WTC11 (cell line): ENCODE results near the gene RTN3. TPM values are rescaled to one million over a fixed set of nuclear protein-coding genes. Genes with fewer than 3 reads are reported as not detected.

ENCODE experiments used
- ATAC-seq: fragments of 200-7000 bp; cut with Tn5 transposase; 2 replicates; pipeline ENCODE4 v1.10.0; 2021; ENCODE audit warnings: mild to moderate bottlenecking, moderate library complexity
- CTCF ChIA-PET: fragments of 300-600 bp; sonication (Branson Sonifier 250); formaldehyde crosslinking; loops from one replicate; lab custom pipeline; 2021; ENCODE audit warnings: antibody characterized with exemption; lab: Charles Lee
- POLR2A ChIA-PET: fragments of 350-600 bp; sonication (Branson Sonifier 250); formaldehyde crosslinking; loops from one replicate; lab custom pipeline; 2021; ENCODE audit warnings: antibody characterized with exemption; lab: Charles Lee
- DNase-seq: peaks from one replicate; pipeline ENCODE4 v3.0.0; 2021; ENCODE audit warnings: low spot score
- H3K27ac Mint-ChIP-seq: 2 replicates; pipeline ENCODE4 v1.8.0; 2021; ENCODE audit warnings: mixed read lengths
- H3K27me3 Mint-ChIP-seq: 2 replicates; pipeline ENCODE4 v1.8.0; 2021; ENCODE audit warnings: low read depth, mild to moderate bottlenecking, moderate library complexity, mixed read lengths
- H3K36me3 Mint-ChIP-seq: 2 replicates; pipeline ENCODE4 v1.8.0; 2021; ENCODE audit warnings: mixed read lengths
- H3K4me1 Mint-ChIP-seq: 2 replicates; pipeline ENCODE4 v1.8.0; 2022; ENCODE audit warnings: mixed read lengths
- H3K4me3 Mint-ChIP-seq: 2 replicates; pipeline ENCODE4 v1.8.0; 2021; ENCODE audit warnings: mild to moderate bottlenecking, moderate library complexity, mixed read lengths
- H3K9me3 Mint-ChIP-seq: 2 replicates; pipeline ENCODE4 v1.8.0; 2021; ENCODE audit warnings: mixed read lengths
- ATF2 ChIP-seq: sonication (generic); formaldehyde crosslinking; IDR thresholded peaks from 2 replicates; pipeline ENCODE4 v1.8.1; 2022; ENCODE audit warnings: low read depth, missing genetic modification reagents, borderline replicate concordance
- CTCF ChIP-seq: fragments of 200-600 bp; IDR thresholded peaks from 2 replicates; pipeline ENCODE4 v1.8.0; 2022; ENCODE audit warnings: antibody characterized with exemption
- E2F1 ChIP-seq: sonication (generic); formaldehyde crosslinking; IDR thresholded peaks from 2 replicates; pipeline ENCODE4 v1.8.0; 2022; ENCODE audit warnings: mild to moderate bottlenecking, missing genetic modification reagents
- ESRRA ChIP-seq: sonication (generic); formaldehyde crosslinking; IDR thresholded peaks from 2 replicates; pipeline ENCODE4 v1.8.1; 2022; ENCODE audit warnings: mild to moderate bottlenecking, missing genetic modification reagents, borderline replicate concordance
- FOXP4 ChIP-seq: sonication (generic); formaldehyde crosslinking; IDR thresholded peaks from 2 replicates; pipeline ENCODE4 v1.8.0; 2022; ENCODE audit warnings: mild to moderate bottlenecking, missing genetic modification reagents
- GABPB1 ChIP-seq: sonication (generic); formaldehyde crosslinking; IDR thresholded peaks from 2 replicates; pipeline ENCODE4 v1.8.1; 2023; ENCODE audit warnings: mild to moderate bottlenecking, missing genetic modification reagents
- IRF1 ChIP-seq: sonication (generic); formaldehyde crosslinking; IDR thresholded peaks from 2 replicates; pipeline ENCODE4 v1.8.0; 2023; ENCODE audit warnings: missing genetic modification reagents
- MAX ChIP-seq: sonication (generic); formaldehyde crosslinking; IDR thresholded peaks from 2 replicates; pipeline ENCODE4 v1.8.0; 2022; ENCODE audit warnings: mild to moderate bottlenecking, missing genetic modification reagents
- MXD4 ChIP-seq: fragments of 250-450 bp; sonication (Bioruptor Pico); IDR thresholded peaks from 2 replicates; pipeline ENCODE4 v1.8.0; 2021; ENCODE audit warnings: mild to moderate bottlenecking, moderate library complexity, borderline replicate concordance
- MYBL2 ChIP-seq: sonication (generic); formaldehyde crosslinking; IDR thresholded peaks from 2 replicates; pipeline ENCODE4 v1.8.1; 2023; ENCODE audit warnings: mild to moderate bottlenecking, moderate library complexity, missing genetic modification reagents
- NFE2L1 ChIP-seq: sonication (generic); formaldehyde crosslinking; IDR thresholded peaks from 2 replicates; pipeline ENCODE4 v1.8.1; 2023; ENCODE audit warnings: missing genetic modification reagents
- NR3C1 ChIP-seq: sonication (generic); formaldehyde crosslinking; conservative IDR thresholded peaks from 2 replicates; pipeline ENCODE4 v1.8.1; 2023; ENCODE audit warnings: low read depth, mild to moderate bottlenecking, missing genetic modification reagents
- RORB ChIP-seq: fragments of 250-450 bp; sonication (Bioruptor Pico); IDR thresholded peaks from 2 replicates; pipeline ENCODE4 v1.9.0; 2021; ENCODE audit warnings: mild to moderate bottlenecking
- SMAD3 ChIP-seq: sonication (generic); formaldehyde crosslinking; IDR thresholded peaks from 2 replicates; pipeline ENCODE4 v1.8.0; 2022; ENCODE audit warnings: missing genetic modification reagents, mild to moderate bottlenecking, borderline replicate concordance
- TEAD1 ChIP-seq: sonication (generic); formaldehyde crosslinking; IDR thresholded peaks from 2 replicates; pipeline ENCODE4 v1.8.0; 2022; ENCODE audit warnings: mild to moderate bottlenecking, missing genetic modification reagents
- TEAD4 ChIP-seq: sonication (generic); formaldehyde crosslinking; IDR thresholded peaks from 2 replicates; pipeline ENCODE4 v1.8.0; 2022; ENCODE audit warnings: mild to moderate bottlenecking, missing genetic modification reagents
- USF1 ChIP-seq: sonication (generic); formaldehyde crosslinking; IDR thresholded peaks from 2 replicates; pipeline ENCODE4 v1.8.0; 2022; ENCODE audit warnings: mild to moderate bottlenecking, missing genetic modification reagents
- ZMAT4 ChIP-seq: fragments of 250-450 bp; sonication (Bioruptor Pico); IDR thresholded peaks from 2 replicates; pipeline ENCODE4 v1.9.0; 2021; ENCODE audit warnings: mild to moderate bottlenecking
- ZNF219 ChIP-seq: sonication (generic); formaldehyde crosslinking; IDR thresholded peaks from 2 replicates; pipeline ENCODE4 v1.8.0; 2023; ENCODE audit warnings: missing genetic modification reagents, mild to moderate bottlenecking, borderline replicate concordance
- ZNF396 ChIP-seq: fragments of 250-450 bp; sonication (Bioruptor Pico); IDR thresholded peaks from 2 replicates; pipeline ENCODE4 v1.8.0; 2021; ENCODE audit warnings: mild to moderate bottlenecking, moderate library complexity, borderline replicate concordance
- total RNA-seq: library from RNA; stranded (reverse); gene quantifications from 3 replicates; pipeline ENCODE4 v1.2.3, GENCODE V29; 2021

The RTN3 gene
- total RNA-seq, 1 experiment from 2014 or later = 159 TPM

GRCh38 chr11:63764679-63765647 is 83.7 kb downstream of the RTN3 start (continued):
- TF ChIP-seq ATF2 (CRISPR knock-in tag) = no peak
- no peak for TF ChIP-seq ZMAT4 (CRISPR knock-in tag)
- TF ChIP-seq NFE2L1 (CRISPR knock-in tag) = no peak
- TF ChIP-seq SMAD3 (CRISPR knock-in tag) = no peak
- no peak for TF ChIP-seq IRF1 (CRISPR knock-in tag)

- H3K27ac Mint-ChIP-seq = peak overlapping the region; percentile 77; the same call in 1 of the 2 replicates
- POLR2A ChIA-PET = interaction anchor here (0.5 to 0.7 kb wide), 2 partner anchors 79 to 679 kb away, joined by 5 to 6 read pairs; no protein-coding TSS in a partner anchor
- no peaks in the 10 kb centered on the region for H3K9me3 Mint-ChIP-seq
- peaks cover 38% of the 10 kb centered on the region for H3K4me1 Mint-ChIP-seq
- TF ChIP-seq RORB (CRISPR knock-in tag) (no peak), E2F1 (CRISPR knock-in tag) (no peak), TEAD4 (CRISPR knock-in tag) (no peak), NR3C1 (CRISPR knock-in tag) (no peak), TEAD1 (CRISPR knock-in tag) (no peak), FOXP4 (no peak), ZNF396 (CRISPR knock-in tag) (no peak), ESRRA (CRISPR knock-in tag) (no peak), MXD4 (CRISPR knock-in tag) (no peak), USF1 (CRISPR knock-in tag) (no peak), MYBL2 (CRISPR knock-in tag) (no peak), MAX (CRISPR knock-in tag) (no peak), ZNF219 (CRISPR knock-in tag) (no peak), GABPB1 (CRISPR knock-in tag) (no peak), CTCF (no peak)
- H3K4me3 Mint-ChIP-seq = peak overlapping the region; percentile 54
- H3K36me3 Mint-ChIP-seq = no peaks in the 10 kb centered on the region
- CTCF ChIA-PET = interaction anchor here (0.5 to 2.4 kb wide), 6 partner anchors 64 to 213 kb away, joined by 3 to 8 read pairs (median 3); partner anchors contain the start of genes MARK2 and RCOR2
- ATAC-seq (no peak), DNase-seq (peak; percentile 18)
- H3K27me3 Mint-ChIP-seq = peaks cover 11% of the 10 kb centered on the region
Observed at GRCh38 chr11:63765688-63766241, 84.5 kb downstream of the RTN3 start.
